Activated CD4-positive, alpha-beta T cell treated with anti-CD3 and anti-CD28 coated beads, Interleukin-2, Interleukin-6, amounts not matched to agents 100 ng/mL and 50 ng/mL, durations not matched to agents 16 hours and 8 hours (primary cell): ENCODE data around the gene ROM1.
"Not testable (repeated sequence)": the region's sequence is repeated elsewhere in the genome, so short reads cannot be mapped to it uniquely, and the experiment has no call there.

ENCODE experiments used
- DNase-seq: peaks from one replicate; pipeline ENCODE4 v3.0.0-alpha.2; 2020

ROM1 gene, protein sequence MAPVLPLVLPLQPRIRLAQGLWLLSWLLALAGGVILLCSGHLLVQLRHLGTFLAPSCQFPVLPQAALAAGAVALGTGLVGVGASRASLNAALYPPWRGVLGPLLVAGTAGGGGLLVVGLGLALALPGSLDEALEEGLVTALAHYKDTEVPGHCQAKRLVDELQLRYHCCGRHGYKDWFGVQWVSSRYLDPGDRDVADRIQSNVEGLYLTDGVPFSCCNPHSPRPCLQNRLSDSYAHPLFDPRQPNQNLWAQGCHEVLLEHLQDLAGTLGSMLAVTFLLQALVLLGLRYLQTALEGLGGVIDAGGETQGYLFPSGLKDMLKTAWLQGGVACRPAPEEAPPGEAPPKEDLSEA

DNA sequence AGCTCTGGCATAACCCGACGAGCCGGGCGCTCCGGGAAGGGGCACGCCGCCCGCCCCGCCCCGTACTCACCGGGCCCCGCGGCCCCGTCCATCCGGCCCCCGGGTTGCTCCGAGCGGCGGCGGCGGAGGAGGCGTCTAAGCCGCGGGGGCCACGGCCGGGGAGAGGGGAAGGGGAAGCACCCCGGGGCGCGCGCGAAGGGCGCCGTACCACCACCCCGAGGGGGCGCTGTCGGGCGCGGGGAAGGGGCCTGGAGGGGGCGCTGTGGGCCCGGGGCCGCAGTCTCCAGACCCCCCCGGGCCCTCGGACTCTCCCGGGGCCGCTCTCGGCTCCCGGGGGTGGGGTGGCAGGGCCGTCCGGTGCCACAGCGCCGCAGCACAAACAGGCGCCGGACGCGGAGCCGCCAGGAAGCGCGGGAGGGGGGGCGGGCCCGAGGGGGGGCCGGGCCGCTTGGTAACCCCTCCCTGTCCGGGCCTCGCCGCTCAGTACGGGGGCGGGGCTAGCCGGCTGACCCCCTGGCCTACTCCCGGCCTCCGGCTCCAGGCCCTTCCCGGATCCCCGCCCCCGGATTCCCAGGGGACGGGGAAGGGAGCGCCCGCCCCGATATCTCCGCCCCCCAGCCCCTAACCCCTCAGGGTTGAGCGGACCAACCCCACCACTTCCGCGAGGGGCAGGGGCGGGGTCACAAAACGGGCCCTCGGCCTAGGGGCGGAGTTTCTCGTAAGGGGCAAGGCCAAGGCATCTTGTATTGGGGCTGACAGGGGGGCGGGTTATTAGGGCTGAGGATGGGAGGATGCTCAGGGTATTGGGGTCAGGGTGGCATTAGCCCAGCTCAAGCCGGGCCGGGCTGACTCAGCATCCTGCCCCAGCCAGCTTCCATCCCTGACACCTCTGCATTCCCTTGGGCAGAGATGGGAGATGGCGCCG is at the start of gene ROM1, which contains the start of gene EML3:
Gene ROM1, plus strand, starts transcription at position 892 of the 925 bp plus-strand sequence. Its CDS starts 25 bp downstream, at position 917.
Gene EML3, minus strand, starts transcription at position 410 of the 925 bp plus-strand sequence. Its CDS starts 318 bp downstream, at position 92.
- DNase-seq: peak; percentile 92

DNA sequence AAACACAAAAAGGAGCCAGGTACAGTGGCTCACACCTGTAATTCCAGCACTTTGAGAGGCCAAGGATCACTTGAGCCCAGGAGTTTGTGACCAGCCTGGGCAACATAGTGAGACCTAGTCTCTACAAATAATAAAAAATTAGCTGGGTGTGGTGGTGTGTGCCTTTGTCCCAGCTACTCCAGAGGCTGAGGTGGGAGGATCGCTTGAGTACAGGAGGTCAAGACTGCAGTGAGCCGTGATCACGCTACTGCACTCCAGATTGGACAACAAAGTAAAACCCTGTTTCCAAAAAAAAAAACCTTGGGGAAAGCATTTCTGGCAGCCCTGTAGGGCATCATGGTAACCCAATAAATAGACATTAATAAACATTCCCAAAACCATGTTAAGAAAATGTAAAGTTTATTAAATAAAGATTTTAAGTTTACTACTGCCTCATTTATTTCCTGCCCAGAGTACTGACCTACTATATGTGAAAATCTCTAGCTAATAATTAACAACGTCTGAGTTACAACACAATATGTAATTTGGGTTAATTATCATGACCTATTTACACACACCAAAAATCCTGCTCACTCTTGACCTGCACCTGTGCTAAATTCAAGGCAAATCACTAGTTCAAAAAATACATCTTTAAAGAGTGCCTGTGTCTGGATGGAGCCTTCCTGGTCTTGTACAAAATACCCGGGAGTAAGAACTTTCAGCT is 47.8 kb upstream of the ROM1 start:
- DNase-seq: no peak

DNA sequence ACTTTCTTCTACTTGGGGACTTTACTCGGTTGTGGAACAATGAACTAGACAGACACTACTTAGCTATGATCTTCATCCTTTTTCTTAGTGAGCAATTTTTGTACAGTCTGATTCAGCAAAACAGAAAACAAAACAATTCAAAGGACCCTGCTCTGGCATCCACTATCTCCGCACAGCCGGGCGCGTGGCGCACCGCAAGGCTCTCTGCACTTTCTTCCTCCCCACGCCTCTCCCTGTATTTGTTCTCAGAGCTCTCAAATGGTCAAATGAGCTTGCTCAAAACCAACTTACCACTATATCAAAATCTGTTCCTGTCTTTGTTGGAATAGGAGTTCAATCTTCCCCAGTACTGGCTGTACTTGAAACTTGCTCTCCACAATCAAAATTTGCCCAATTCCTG is 46.8 kb upstream of the ROM1 start:
- DNase-seq: no peak

DNA sequence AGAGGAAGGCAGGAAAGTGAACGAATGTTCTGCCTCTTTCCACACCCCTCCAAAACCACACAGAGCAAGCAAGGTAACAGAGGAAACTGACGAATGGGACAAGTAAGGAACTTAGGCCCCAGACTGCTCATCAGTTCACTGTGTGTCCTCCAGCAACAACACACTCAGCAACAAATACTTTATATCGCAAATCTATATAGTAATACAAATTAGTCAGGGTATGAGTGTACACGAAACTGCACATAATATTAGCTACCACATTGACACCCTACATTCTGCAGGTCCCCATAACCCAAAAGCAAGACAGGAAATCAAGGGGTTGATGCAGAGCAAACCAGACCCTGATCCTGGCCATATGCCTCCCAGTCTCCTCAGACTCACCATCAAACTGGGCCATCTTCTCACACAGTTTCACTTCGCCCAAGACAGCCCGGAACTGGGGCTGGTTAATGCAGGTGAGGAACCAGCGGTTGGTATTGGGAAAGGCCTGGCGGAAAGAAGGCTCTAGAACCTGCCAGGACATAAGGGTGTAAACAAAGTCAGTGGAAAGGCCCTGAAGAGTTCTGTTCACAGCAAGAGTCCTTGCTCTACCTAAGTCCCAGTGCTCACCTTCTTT is 45.9 kb upstream of the ROM1 start:
- no peak for DNase-seq

DNA sequence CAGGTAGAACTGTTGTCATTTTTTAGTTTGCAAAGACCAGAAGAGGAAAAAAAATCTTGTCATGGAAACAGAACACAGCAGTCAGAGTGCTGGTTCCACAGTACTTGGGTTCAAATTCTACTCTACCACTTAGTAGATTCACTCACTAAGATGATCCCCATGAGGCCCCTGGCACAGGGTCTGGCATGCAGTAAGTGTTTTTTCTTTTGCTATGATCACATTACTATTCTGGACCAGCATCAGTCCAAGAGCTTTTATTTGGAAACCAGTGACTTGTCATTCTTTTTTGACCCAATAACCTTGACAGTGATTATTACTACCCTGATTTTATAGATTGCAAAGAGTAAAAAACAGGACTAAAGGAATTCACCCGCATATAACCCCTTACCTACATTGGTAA is 43.4 kb upstream of the ROM1 start:
- DNase-seq: no peak

DNA sequence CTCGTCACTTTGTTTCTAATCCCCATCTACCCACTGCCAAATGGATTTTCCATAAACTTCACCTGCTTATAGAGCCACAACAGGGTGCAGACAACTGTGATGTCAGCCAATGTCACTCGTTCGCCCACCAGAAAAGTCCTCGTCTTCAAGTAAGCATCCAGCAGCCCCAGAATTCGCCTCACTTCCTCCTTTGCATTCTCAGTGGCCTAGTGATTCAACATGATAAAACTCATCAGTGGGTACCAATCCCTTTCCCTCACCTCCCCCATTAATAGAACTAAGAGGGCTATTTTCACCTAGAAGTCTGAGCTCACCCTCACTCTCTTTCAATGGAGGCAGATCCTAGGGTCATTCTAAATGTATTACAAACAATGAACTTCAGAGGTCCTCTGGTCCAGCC is 42.2 kb upstream of the ROM1 start:
- not testable (repeated sequence) for DNase-seq

DNA sequence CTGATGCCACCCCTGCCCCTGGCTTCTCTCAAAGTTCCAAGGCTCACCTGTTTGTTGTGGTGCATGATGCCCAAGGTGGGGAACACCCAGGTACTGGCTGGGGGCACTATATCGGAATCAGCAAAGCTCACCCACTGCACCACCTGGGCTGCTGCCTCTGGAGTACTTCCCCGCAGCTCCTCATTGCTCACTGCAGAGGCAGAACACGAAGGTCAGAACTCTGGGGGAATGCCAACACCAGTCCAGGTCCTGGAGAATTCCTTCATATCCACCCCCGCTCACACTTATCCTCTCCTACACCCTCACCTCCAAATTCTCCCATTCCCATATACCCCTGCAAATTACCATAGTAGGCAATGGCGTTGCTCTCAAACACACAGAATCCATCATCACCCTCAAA is 41.6 kb upstream of the ROM1 start:
- not testable (repeated sequence) for DNase-seq

DNA sequence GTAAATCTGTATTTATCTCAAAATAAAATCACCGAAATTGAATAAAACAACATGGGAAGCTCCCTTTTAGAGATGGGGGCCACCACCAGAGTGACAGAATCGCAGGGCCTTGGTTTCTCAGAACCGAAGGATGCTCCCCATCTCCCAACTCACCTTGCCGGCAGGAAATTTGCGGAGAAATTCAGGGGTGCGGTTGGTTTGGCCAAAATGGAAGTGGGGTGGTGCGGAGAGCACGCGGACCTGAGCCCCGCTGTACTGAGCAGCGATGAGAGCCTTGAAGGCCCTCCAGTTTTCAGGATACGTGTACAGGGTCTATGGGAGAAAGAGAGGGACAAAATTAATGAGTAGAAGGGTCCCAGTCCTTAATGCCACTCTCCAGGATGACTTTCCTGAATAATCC is 40.6 kb upstream of the ROM1 start:
- no peak for DNase-seq

DNA sequence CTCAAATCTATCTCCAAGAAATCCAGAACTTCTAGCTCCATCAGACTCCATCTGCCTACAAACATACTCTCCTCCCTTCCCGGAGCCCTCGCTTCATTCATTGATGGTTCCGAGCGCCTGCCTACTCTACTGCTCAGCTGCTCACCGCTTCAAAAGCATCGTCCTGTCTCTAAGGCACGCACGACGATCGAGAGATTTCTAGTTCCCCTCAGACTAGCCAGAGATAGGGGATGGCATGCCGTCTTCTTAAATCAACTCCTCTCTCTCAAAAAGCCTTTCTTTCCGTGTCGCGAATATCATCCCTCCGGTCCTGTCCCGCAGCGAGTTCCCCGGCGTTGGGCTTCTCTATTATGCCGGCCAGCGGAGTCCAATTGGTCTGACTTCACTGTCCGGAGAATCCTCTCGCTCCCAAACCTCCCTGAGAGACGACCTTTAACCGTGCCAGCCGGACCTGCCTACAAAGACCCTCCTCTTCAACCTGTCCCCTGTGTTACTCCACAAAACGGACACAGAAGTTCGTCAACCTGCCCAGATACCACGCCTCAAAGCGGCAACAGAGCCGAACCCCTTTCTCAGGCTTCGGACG is 40.0 kb upstream of the ROM1 start:
- DNase-seq: peak; percentile 41

DNA sequence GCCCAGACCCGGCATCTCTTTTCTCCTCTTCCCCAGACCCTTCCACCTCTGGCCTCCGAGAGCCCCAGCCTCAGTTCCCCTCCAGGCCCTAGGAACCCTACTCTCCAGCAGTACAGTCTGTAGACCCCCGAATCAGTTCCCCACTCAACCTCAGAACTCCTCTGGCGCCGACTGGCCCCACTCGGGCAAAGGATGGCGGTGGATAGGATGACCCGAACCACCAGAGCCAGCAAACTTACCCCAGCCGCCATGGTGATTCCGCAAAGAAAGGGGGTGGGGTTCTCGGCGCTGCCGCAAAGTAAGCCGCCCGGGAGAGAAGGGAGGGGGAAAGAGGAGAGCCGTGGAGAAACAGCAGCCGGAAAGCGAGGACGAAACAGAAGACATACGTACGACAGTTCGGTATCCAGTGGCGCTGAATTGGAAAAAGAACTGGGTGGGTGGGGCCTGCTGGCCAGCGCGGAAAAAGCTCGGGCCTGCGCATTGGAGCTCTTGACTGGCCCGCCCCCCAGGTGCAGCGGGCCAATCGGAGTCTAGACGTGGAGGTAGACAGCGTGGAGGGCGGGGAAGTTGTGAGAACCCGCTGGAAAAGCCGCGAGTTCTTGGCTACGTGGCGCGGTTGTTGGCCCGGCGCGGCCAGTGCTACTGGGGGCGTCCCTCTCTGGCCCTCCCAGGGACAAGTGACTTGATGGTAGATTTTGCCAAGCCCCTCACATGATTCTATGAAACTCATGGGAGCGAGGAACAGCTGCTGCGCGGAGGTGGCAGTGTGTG is 39.3 kb upstream of the ROM1 start, which contains the start of gene EEF1G:
Gene EEF1G, minus strand, starts transcription at position 300 of the 771 bp plus-strand sequence. Its CDS starts 49 bp downstream, at position 251.
- DNase-seq: peak; percentile 99

DNA sequence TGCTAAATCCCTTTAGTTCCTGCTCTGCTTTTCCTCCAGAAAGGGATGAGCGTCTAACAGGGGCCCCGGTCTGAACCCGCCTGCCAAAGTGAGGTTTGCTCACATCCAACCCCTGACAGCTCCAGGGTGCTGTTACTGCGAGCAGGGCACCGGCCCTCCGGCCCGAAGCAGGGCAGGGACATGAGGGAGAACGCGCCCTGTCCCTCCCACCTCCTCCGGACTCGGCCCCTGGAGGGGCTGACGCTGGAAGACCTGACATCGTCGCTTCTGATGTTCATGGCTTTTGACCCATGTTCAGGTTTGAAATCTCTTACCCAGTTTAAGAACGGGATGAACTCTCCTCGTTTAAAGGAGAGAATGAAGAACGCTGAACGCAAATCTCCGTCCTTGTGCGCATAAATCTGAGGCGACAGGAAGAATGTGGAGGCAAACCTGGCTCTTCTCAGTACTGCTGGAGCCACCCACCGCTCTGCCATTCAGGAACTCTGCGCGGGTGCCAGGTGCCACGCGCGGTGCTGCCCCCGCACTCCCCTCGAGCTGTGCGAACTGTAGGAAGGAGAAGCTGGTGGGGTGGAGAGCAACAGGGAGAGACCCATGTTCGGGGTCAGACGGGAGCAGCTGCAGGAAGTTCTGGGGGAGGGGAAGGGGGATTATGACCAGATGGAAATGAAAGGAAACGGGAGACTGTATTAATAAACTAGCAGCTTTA is 38.5 kb upstream of the ROM1 start:
- DNase-seq: peak; percentile 40

DNA sequence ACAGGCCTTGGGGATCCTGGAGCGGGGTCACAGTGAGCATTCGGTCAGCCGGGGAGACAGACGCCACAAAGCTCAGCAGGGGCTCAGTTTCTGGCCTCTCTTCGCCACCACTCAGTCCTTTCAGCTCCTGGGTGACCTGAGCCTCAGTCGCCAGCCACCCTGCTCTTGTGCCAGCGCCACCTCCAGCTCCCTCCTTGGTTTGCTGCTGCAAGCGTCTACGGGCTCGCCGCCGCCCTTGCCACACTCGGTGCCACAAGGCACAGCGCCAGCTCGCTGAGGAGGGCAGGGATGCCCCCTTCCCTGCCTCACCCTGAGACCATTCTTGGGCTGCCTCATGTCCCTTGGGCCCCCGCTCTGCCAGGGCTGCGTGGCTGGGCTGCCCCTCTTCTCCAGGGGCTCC is 37.9 kb upstream of the ROM1 start:
- DNase-seq: no peak

DNA sequence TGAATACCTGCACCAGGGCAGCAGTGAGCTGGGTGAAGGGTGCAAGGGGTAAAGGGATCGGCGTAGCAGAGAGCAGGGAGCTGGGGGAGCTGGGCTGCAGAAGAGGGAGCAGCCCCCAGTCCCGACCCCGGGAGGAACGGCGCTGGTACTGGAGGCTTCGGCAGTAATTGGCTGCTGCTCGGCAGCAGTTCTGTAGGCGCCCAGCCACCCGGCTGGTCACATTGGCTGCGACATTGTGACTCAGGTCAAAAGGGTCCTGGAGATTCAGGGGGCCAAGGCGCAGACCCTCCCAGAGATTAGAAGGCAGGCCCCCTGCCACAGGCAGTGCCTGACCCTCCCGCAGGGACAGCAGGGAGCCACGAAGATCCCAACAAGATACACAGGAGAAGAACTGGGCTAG is 37.2 kb upstream of the ROM1 start:
- DNase-seq: no peak

DNA sequence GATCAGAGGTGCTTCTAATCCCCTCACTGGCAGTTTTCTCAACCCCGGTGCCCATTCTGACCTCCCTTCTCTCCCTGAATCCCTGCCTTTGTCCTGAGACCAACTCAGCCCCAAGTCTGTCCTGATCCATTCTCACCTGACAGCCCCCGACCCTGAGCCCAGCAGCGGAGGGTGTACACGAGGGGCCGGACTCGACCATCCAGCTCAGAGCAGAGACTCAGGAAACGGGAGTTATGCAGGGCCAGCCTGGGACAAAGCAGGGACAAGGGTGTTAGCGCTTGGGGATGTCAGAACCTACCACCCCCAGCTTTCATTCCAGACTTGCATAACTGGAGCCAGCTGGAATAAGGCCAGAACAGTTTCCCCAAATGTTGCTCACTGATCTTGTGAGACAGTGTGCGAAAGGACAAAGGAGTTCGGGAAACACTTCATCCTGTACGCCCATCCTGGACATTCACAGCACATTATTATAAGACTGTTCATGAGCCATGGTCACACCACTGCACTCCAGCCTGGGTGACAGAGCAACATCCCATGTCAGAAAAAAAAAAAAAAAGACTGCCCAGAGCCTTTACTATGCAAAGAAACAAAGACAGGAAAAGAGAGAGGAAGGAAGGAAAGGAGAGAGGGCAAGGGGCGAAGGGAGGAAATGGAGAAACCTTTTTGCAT is 35.9 kb upstream of the ROM1 start:
- no peak for DNase-seq

DNA sequence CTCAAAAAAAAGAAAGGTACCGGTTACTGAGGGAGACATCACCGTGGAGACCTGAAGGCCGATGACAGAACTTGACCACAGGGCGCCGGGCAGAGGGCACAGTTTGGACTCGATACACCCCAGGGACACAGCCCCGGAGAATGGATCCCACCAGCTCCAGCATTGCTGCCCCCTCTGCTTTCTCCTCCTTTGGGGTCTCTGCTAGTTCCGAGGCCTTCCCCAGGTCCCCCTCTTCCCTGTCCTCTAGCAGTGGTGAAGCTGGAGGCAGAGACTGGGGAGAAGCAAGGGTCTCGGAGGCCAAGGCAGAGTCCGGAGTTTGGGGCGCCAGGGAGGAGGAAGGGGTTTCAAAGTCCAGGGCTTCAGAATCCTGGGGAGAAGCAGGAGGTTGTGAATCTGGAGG is 34.5 kb upstream of the ROM1 start:
- no peak for DNase-seq

DNA sequence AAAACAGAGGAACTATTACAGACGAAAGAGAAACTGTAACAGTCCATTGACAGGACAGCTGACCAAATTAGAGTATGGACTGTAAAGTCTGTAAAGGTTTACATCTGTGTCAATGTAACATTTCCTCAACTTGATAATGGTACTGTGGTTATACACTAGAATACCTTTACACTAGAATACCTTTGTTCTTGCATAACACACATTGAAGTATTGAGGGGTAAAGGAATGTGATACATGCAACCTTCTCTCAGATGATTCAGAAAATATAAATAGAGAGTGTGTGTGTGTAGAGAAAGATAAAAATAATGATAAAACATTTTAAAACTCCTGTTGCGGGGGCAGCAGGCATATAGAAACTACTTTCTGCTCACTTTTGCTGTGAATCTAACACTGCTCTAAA is 33.8 kb upstream of the ROM1 start:
- no peak for DNase-seq

DNA sequence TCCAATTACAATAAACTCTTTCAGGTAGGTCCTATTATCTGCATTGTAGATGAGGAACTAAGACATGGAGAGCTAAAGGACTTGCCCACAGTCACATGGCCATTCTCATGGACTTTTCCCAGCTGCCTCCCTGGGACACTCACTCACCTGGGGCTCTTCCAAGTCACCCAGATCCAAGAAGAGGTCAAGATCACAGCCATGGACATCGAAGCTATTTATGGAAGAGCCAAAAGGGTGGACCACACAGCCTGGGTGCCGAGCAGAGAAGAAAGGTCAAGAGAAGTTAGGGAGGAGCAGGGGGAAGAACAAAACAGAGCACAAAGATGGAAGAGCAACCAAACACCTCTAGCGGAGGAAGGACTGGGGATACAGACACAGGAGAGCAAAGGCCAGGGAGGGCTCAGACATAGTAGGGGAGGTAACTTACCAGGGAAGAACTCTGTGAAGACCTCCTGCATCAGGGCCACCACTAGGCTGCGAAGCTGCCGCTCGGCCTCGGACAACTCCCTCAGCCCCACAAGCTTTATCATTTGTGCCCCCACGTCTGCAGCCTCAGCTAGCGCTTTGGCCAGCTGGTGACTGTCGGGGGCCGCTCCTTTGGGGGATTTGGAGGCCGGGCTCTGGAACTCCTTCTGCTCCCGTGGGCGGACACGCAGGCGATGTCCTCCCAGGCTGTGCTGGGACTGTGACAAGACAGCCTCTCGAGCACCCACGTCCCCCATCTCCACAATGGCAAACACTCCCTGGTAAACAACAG is 31.9 kb upstream of the ROM1 start:
- no peak for DNase-seq

DNA sequence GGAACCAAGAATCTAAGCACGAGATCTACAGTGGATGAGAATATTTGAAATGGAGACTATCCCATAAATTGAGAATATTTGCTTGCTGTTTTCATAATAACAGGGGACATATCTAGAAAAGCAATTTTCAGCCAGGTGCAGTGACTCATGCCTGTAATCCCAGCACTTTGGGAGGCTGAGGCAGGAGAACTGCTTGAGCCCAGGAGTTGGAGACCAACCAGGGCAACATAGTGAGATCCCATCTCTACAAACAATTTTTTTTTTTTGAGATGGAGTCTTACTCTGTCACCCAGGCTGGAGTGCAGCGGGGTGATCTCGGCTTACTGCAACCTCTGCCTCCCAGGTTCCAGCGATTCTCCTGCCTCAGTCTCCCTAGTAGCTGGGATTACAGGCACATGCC is 31.3 kb upstream of the ROM1 start:
- not testable (repeated sequence) for DNase-seq

DNA sequence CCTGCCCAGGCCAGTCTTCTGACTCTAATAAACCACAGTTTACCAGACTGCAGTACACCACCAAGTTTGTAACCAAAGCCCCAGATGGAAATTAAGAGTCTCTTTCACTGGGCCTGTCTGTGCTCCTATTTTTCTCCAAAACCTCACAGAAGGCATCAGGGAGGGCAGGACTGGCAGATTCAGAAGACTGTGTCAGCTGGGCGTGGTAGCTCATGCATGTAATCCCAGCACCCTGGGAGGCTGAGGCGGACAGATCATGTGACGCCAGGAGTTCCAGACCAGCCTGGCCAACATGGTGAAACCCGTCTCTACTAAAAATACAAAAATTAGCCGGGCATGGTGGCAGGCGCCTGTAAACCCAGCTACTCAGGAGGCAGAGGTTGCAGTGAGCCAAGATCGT is 27.7 kb upstream of the ROM1 start:
- not testable (repeated sequence) for DNase-seq
